Measurements from ENCODE around the gene TUBB2B.
"Not testable (repeated sequence)": the region's sequence is repeated elsewhere in the genome, so short reads cannot be mapped to it uniquely, and the experiment has no call there.

TUBB2B gene

GRCh38 chr6:3190779-3191178 is 36.7 kb downstream of the TUBB2B start:
- Histone ChIP-seq H3K9me3 (ENCODE audit: control extremely low read depth in 1 of 5, control insufficient read depth in 4 of 5, insufficient read depth in 2 of 5, low read depth in 1 of 5, low read length in 4 of 5) (no peaks in the 10 kb centered on the region), H3K4me1 (ENCODE audit: control extremely low read depth in 1 of 4, control insufficient read depth in 4 of 4, insufficient read depth in 4 of 4, low read length in 3 of 4) (no peaks in the 10 kb centered on the region), H3K27ac (ENCODE audit: insufficient read depth in 1 of 2, low read depth in 1 of 2, low read length in 2 of 2, poor library complexity in 1 of 2, severe bottlenecking in 2 of 2) (no peak overlapping the region), H3K4me3 (ENCODE audit: control insufficient read depth in 1 of 7, extremely low read depth in 1 of 7, insufficient read depth in 4 of 7, low read depth in 2 of 7, low read length in 6 of 7) (no peak overlapping the region), H3K36me3 (ENCODE audit: control insufficient read depth in 4 of 4, insufficient read depth in 4 of 4, low read length in 3 of 4) (no peaks in the 10 kb centered on the region), H3K27me3 (replicated peaks in 2 of 5; ENCODE audit: control insufficient read depth in 4 of 5, insufficient read depth in 5 of 5, low read length in 4 of 5) (no peaks in the 10 kb centered on the region)
- CTCF ChIA-PET: interaction anchor here (1.3 to 1.4 kb wide), 2 partner anchors 13 to 61 kb away, joined by 3 read pairs; no protein-coding TSS in a partner anchor
- POLR2A ChIA-PET: interaction anchor here (0.6 kb wide), 1 partner anchor 14 kb away, joined by 4 read pairs; no protein-coding TSS in a partner anchor
- no peak for DNase-seq
- WGBS (ENCODE audit: insufficient coverage): 96% methylated on average over 5 of the region's 5 CpGs

- Histone ChIP-seq H3K27ac (ENCODE audit: insufficient read depth in 1 of 2, low read depth in 1 of 2, low read length in 2 of 2, poor library complexity in 1 of 2, severe bottlenecking in 2 of 2) (no peak overlapping the region), H3K36me3 (ENCODE audit: control insufficient read depth in 4 of 4, insufficient read depth in 4 of 4, low read length in 3 of 4) (no peaks in the 10 kb centered on the region), H3K9me3 (ENCODE audit: control extremely low read depth in 1 of 5, control insufficient read depth in 4 of 5, insufficient read depth in 2 of 5, low read depth in 1 of 5, low read length in 4 of 5) (no peaks in the 10 kb centered on the region), H3K4me1 (ENCODE audit: control extremely low read depth in 1 of 4, control insufficient read depth in 4 of 4, insufficient read depth in 4 of 4, low read length in 3 of 4) (no peaks in the 10 kb centered on the region), H3K27me3 (replicated peaks in 2 of 5; ENCODE audit: control insufficient read depth in 4 of 5, insufficient read depth in 5 of 5, low read length in 4 of 5) (no peaks in the 10 kb centered on the region), H3K4me3 (ENCODE audit: control insufficient read depth in 1 of 7, extremely low read depth in 1 of 7, insufficient read depth in 4 of 7, low read depth in 2 of 7, low read length in 6 of 7) (no peak overlapping the region)
- DNase-seq: no peak
- CTCF ChIA-PET: interaction anchor here (1.4 kb wide), 1 partner anchor 62 kb away, joined by 3 read pairs; no protein-coding TSS in a partner anchor
- POLR2A ChIA-PET: no interaction called here
- WGBS (ENCODE audit: insufficient coverage): 92% methylated on average over 3 of the region's 4 CpGs
These were observed 37.4 kb downstream of the TUBB2B start for GRCh38 chr6:3190056-3190455.

GRCh38 chr6:3189192-3189591 is 38.3 kb downstream of the TUBB2B start:
- H3K4me1 ChIP-seq (ENCODE audit: control extremely low read depth in 1 of 4, control insufficient read depth in 4 of 4, insufficient read depth in 4 of 4, low read length in 3 of 4); H3K9me3 ChIP-seq (ENCODE audit: control extremely low read depth in 1 of 5, control insufficient read depth in 4 of 5, insufficient read depth in 2 of 5, low read depth in 1 of 5, low read length in 4 of 5); DNase-seq; H3K27me3 ChIP-seq (replicated peaks in 2 of 5; ENCODE audit: control insufficient read depth in 4 of 5, insufficient read depth in 5 of 5, low read length in 4 of 5); H3K4me3 ChIP-seq (ENCODE audit: control insufficient read depth in 1 of 7, extremely low read depth in 1 of 7, insufficient read depth in 4 of 7, low read depth in 2 of 7, low read length in 6 of 7); H3K36me3 ChIP-seq (ENCODE audit: control insufficient read depth in 4 of 4, insufficient read depth in 4 of 4, low read length in 3 of 4); POLR2A ChIA-PET; H3K27ac ChIP-seq (ENCODE audit: insufficient read depth in 1 of 2, low read depth in 1 of 2, low read length in 2 of 2, poor library complexity in 1 of 2, severe bottlenecking in 2 of 2): not testable (repeated sequence)
- CTCF ChIA-PET: interaction anchor here (0.7 kb wide), 1 partner anchor 14 kb away, joined by 3 read pairs; no protein-coding TSS in a partner anchor
- WGBS (ENCODE audit: insufficient coverage): 96% methylated on average over 7 of the region's 10 CpGs

- no peaks in the 10 kb centered on the region for H3K36me3 ChIP-seq (ENCODE audit: control insufficient read depth in 4 of 4, insufficient read depth in 4 of 4, low read length in 3 of 4)
- no peak for DNase-seq
- H3K27me3 ChIP-seq (replicated peaks in 2 of 5; ENCODE audit: control insufficient read depth in 4 of 5, insufficient read depth in 5 of 5, low read length in 4 of 5): peaks cover 0 to 4% (median 0%) of the 10 kb centered on the region in 5 experiments
- H3K27ac ChIP-seq (ENCODE audit: insufficient read depth in 1 of 2, low read depth in 1 of 2, low read length in 2 of 2, poor library complexity in 1 of 2, severe bottlenecking in 2 of 2): no peak overlapping the region
- H3K4me1 ChIP-seq (ENCODE audit: control extremely low read depth in 1 of 4, control insufficient read depth in 4 of 4, insufficient read depth in 4 of 4, low read length in 3 of 4): no peaks in the 10 kb centered on the region
- 94% methylated on average over 3 of the region's 7 CpGs for WGBS (ENCODE audit: insufficient coverage)
- ChIA-PET CTCF (interaction anchor here (0.7 kb wide), 1 partner anchor 15 kb away, joined by 3 read pairs; no protein-coding TSS in a partner anchor), POLR2A (no interaction called here)
- H3K4me3 ChIP-seq (ENCODE audit: control insufficient read depth in 1 of 7, extremely low read depth in 1 of 7, insufficient read depth in 4 of 7, low read depth in 2 of 7, low read length in 6 of 7): no peak overlapping the region
- H3K9me3 ChIP-seq (ENCODE audit: control extremely low read depth in 1 of 5, control insufficient read depth in 4 of 5, insufficient read depth in 2 of 5, low read depth in 1 of 5, low read length in 4 of 5): no peaks in the 10 kb centered on the region
These were observed 39.2 kb downstream of the TUBB2B start for GRCh38 chr6:3188262-3188661.

DNA sequence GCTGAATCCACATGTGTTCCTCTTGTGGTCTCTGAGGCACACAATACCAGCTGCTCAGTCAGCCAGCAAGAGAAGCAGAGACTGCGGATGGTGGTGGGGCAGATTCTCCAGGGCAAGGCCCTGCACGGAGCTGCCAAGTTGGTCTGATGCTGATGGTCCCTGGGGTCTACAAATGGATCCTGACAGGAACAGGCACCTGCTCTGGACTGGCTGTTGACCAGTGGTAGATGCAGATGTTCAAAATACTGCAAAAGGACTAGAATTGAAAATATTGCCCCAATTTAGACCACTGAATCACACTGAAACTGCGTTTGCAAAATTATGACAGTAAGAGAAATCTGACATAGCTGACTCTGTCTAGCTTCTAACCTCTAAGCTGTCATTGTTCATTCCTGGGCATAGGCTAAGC is 40.5 kb downstream of the TUBB2B start:
- Histone ChIP-seq H3K27me3 (replicated peaks in 2 of 5; ENCODE audit: control insufficient read depth in 4 of 5, insufficient read depth in 5 of 5, low read length in 4 of 5) (peaks cover 0 to 4% (median 0%) of the 10 kb centered on the region in 5 experiments), H3K9me3 (ENCODE audit: control extremely low read depth in 1 of 5, control insufficient read depth in 4 of 5, insufficient read depth in 2 of 5, low read depth in 1 of 5, low read length in 4 of 5) (no peaks in the 10 kb centered on the region), H3K4me1 (ENCODE audit: control extremely low read depth in 1 of 4, control insufficient read depth in 4 of 4, insufficient read depth in 4 of 4, low read length in 3 of 4) (no peaks in the 10 kb centered on the region), H3K4me3 (ENCODE audit: control insufficient read depth in 1 of 7, extremely low read depth in 1 of 7, insufficient read depth in 4 of 7, low read depth in 2 of 7, low read length in 6 of 7) (no peak overlapping the region), H3K36me3 (ENCODE audit: control insufficient read depth in 4 of 4, insufficient read depth in 4 of 4, low read length in 3 of 4) (no peaks in the 10 kb centered on the region), H3K27ac (ENCODE audit: insufficient read depth in 1 of 2, low read depth in 1 of 2, low read length in 2 of 2, poor library complexity in 1 of 2, severe bottlenecking in 2 of 2) (no peak overlapping the region)
- ChIA-PET POLR2A (no interaction called here), CTCF (interaction anchor here (1.3 to 2.2 kb wide), 2 partner anchors 9 to 22 kb away, joined by 3 to 5 read pairs; no protein-coding TSS in a partner anchor)
- WGBS (ENCODE audit: insufficient coverage): 100% methylated on average over 3 of the region's 3 CpGs
- no peak for DNase-seq

DNA sequence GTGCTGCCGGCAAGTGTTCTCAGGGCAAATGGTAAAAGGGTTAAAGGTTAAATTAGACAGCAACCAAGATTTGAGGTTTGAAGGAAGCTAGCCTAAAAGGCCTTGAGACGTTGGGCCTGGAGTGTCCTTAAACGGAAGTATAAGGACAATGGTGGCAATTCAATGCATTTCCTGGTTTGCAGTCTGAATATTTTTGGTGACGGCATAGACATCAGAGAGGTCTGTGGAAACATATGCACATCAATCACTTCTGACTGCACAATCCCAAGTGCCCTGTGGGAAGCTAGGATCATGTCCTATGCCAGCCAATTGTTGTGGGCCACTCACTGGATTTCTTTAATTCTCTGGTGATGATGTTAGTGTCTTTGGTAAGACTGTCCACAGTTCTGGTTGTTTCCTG is 44.4 kb downstream of the TUBB2B start:
- 97% methylated on average over 3 of the region's 4 CpGs for WGBS (ENCODE audit: insufficient coverage)
- no peak overlapping the region for H3K27ac ChIP-seq (ENCODE audit: insufficient read depth in 1 of 2, low read depth in 1 of 2, low read length in 2 of 2, poor library complexity in 1 of 2, severe bottlenecking in 2 of 2)
- H3K36me3 ChIP-seq (ENCODE audit: control insufficient read depth in 4 of 4, insufficient read depth in 4 of 4, low read length in 3 of 4): no peaks in the 10 kb centered on the region
- no peaks in the 10 kb centered on the region for H3K9me3 ChIP-seq (ENCODE audit: control extremely low read depth in 1 of 5, control insufficient read depth in 4 of 5, insufficient read depth in 2 of 5, low read depth in 1 of 5, low read length in 4 of 5)
- ChIA-PET POLR2A (no interaction called here), CTCF (no interaction called here)
- no peak overlapping the region for H3K4me3 ChIP-seq (ENCODE audit: control insufficient read depth in 1 of 7, extremely low read depth in 1 of 7, insufficient read depth in 4 of 7, low read depth in 2 of 7, low read length in 6 of 7)
- H3K4me1 ChIP-seq (ENCODE audit: control extremely low read depth in 1 of 4, control insufficient read depth in 4 of 4, insufficient read depth in 4 of 4, low read length in 3 of 4): no peaks in the 10 kb centered on the region
- DNase-seq: no peak
- H3K27me3 ChIP-seq (replicated peaks in 2 of 5; ENCODE audit: control insufficient read depth in 4 of 5, insufficient read depth in 5 of 5, low read length in 4 of 5): peaks cover 0 to 6% (median 0%) of the 10 kb centered on the region in 5 experiments

DNA sequence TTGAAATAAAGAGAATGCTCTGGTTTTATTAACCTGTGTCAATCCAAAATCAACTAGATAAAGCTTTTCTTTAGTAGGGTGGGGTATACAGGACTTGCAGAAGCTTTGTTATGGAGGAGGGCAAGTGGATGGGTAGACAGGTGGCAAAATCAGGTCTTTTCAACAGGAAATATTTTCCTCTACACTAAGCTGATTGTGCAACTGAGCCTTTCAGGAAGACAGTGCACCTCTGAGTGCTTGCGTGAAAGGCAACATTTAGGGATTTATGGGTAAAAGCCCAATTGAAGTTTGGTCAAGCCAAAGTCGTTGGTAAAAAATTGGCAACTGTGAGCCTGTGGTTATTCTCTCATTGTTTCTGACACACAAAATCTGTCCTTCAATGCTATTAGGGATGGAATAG is 46.3 kb downstream of the TUBB2B start:
- CTCF ChIA-PET: no interaction called here
- Histone ChIP-seq H3K27me3 (replicated peaks in 2 of 5; ENCODE audit: control insufficient read depth in 4 of 5, insufficient read depth in 5 of 5, low read length in 4 of 5) (peaks cover 0 to 8% (median 3%) of the 10 kb centered on the region in 5 experiments), H3K36me3 (ENCODE audit: control insufficient read depth in 4 of 4, insufficient read depth in 4 of 4, low read length in 3 of 4) (no peaks in the 10 kb centered on the region), H3K9me3 (ENCODE audit: control extremely low read depth in 1 of 5, control insufficient read depth in 4 of 5, insufficient read depth in 2 of 5, low read depth in 1 of 5, low read length in 4 of 5) (no peaks in the 10 kb centered on the region), H3K27ac (ENCODE audit: insufficient read depth in 1 of 2, low read depth in 1 of 2, low read length in 2 of 2, poor library complexity in 1 of 2, severe bottlenecking in 2 of 2) (no peak overlapping the region), H3K4me3 (ENCODE audit: control insufficient read depth in 1 of 7, extremely low read depth in 1 of 7, insufficient read depth in 4 of 7, low read depth in 2 of 7, low read length in 6 of 7) (no peak overlapping the region), H3K4me1 (ENCODE audit: control extremely low read depth in 1 of 4, control insufficient read depth in 4 of 4, insufficient read depth in 4 of 4, low read length in 3 of 4) (no peaks in the 10 kb centered on the region)
- POLR2A ChIA-PET: no interaction called here
- DNase-seq: no peak
- 100% methylated on average over 2 of the region's 2 CpGs for WGBS (ENCODE audit: insufficient coverage)

Data from common myeloid progenitor, CD34-positive (primary cell).